GM12878 (cell line): ENCODE data around the gene NUDT16L1. TPM values are rescaled to one million over a fixed set of nuclear protein-coding genes. Genes with fewer than 3 reads are reported as not detected.

Experiments
- ATAC-seq: fragments of 200-7000 bp; cut with Tn5 transposase; 3 replicates; pipeline ENCODE4 v1.9.1; 2020; ENCODE audit warnings: mild to moderate bottlenecking, moderate library complexity
- BruUV-seq: library from RNA; stranded (reverse); fragments of 400-500 nt; replicated peaks from 2 replicates; lab custom pipeline; 2021; lab: Mats Ljungman, UMichigan
- CTCF ChIA-PET: fragments of 300-600 bp; sonication (Branson Sonifier 250); formaldehyde crosslinking; extraction: SDS; loops from one replicate; lab custom pipeline; 2021; ENCODE audit warnings: inconsistent platforms; lab: Yijun Ruan, JAX
- POLR2A ChIA-PET: fragments of 350-600 bp; formaldehyde crosslinking; extraction: SDS; loops from one replicate; lab custom pipeline; 2021; ENCODE audit warnings: inconsistent platforms; lab: Charles Lee
- RAD21 ChIA-PET: fragments of 300-600 bp; sonication (Branson Sonifier 250); formaldehyde crosslinking; loops from one replicate; lab custom pipeline; 2023; ENCODE audit warnings: antibody characterized with exemption; ENCODE audit not compliant: unreplicated experiment; lab: Charles Lee
- SMC1A ChIA-PET: fragments of 300-600 bp; sonication (Branson Sonifier 250); formaldehyde crosslinking; loops from one replicate; lab custom pipeline; 2023; ENCODE audit not compliant: unreplicated experiment, uncharacterized antibody; lab: Charles Lee
- DNase-seq: peaks from one replicate; pipeline ENCODE4 v3.0.0-alpha.2; 2011; ENCODE audit warnings: low read depth, low spot score
- FAIRE-seq: peaks from 3 replicates; lab custom pipeline; 2011; peaks lifted over from hg19 to GRCh38; lab: Jason Lieb, UNC
- H2AFZ ChIP-seq: 2 replicates; pipeline ENCODE4 v1.6.0; 2011; ENCODE audit warnings: low read depth, low read length, control low read depth; ENCODE audit not compliant: control insufficient read depth
- H3K27ac ChIP-seq: 2 replicates; pipeline ENCODE4 v1.5.1; 2011; ENCODE audit warnings: control low read depth; ENCODE audit not compliant: control insufficient read depth, insufficient read depth
- H3K27me3 ChIP-seq, 2 experiments: replicated peaks in 1 of 2; 2 replicates each; pipeline versions ENCODE4 v1.6.0 to v1.6.1; 2011; ENCODE audit warnings: low read length in 1 of 2; ENCODE audit not compliant: control insufficient read depth in 2 of 2, insufficient read depth in 2 of 2
- H3K36me3 ChIP-seq, 2 experiments: 2 replicates each; pipeline ENCODE4 v1.5.1; 2011; ENCODE audit warnings: low read length in 1 of 2; ENCODE audit not compliant: control insufficient read depth in 2 of 2, insufficient read depth in 2 of 2
- H3K4me1 ChIP-seq: 2 replicates; pipeline ENCODE4 v1.6.1; 2011; ENCODE audit warnings: mild to moderate bottlenecking, low read length, moderate library complexity, mixed read lengths; ENCODE audit not compliant: control insufficient read depth, insufficient read depth
- H3K4me2 ChIP-seq: 2 replicates; pipeline ENCODE4 v1.6.0; 2011; ENCODE audit warnings: control low read depth; ENCODE audit not compliant: control insufficient read depth, insufficient read depth
- H3K4me3 ChIP-seq: fragments of 200-600 bp; sonication (generic); 2 replicates; pipeline ENCODE4 v1.5.1; 2016
- H3K79me2 ChIP-seq: 2 replicates; pipeline ENCODE4 v1.6.0; 2011; ENCODE audit warnings: low read length; ENCODE audit not compliant: control insufficient read depth, insufficient read depth
- H3K9ac ChIP-seq: 2 replicates; pipeline ENCODE4 v1.8.0; 2011; ENCODE audit warnings: low read length, control low read depth, mixed read lengths; ENCODE audit not compliant: control insufficient read depth, insufficient read depth
- H3K9me3 ChIP-seq: replicated peaks from 3 replicates; pipeline ENCODE4 v1.5.1; 2011; ENCODE audit warnings: mild to moderate bottlenecking, low read length; ENCODE audit not compliant: control insufficient read depth, insufficient read depth
- H4K20me1 ChIP-seq: 2 replicates; pipeline ENCODE4 v1.6.0; 2011; ENCODE audit not compliant: control insufficient read depth, insufficient read depth
- ATF3 ChIP-seq: IDR thresholded peaks from 2 replicates; pipeline ENCODE4 v1.6.1; 2011; ENCODE audit warnings: low read depth, mild to moderate bottlenecking, low read length, moderate library complexity, borderline replicate concordance; ENCODE audit errors: extremely low read depth
- FOXM1 ChIP-seq: IDR thresholded peaks from 2 replicates; pipeline ENCODE4 v1.6.1; 2012; ENCODE audit warnings: low read depth, mild to moderate bottlenecking, inconsistent platforms, low read length, moderate library complexity
- IRF4 ChIP-seq: IDR thresholded peaks from 2 replicates; pipeline ENCODE4 v1.6.1; 2011; ENCODE audit warnings: low read depth, low read length
- MTA3 ChIP-seq: IDR thresholded peaks from 2 replicates; pipeline ENCODE4 v1.6.1; 2012; ENCODE audit warnings: low read length, inconsistent platforms, borderline replicate concordance
- NR2C1 ChIP-seq: fragments of 450-650 bp; IDR thresholded peaks from 2 replicates; pipeline ENCODE4 v1.6.1; 2017; ENCODE audit warnings: antibody characterized with exemption, mild to moderate bottlenecking, moderate library complexity
- POLR2AphosphoS2 ChIP-seq: IDR thresholded peaks from 2 replicates; pipeline ENCODE4 v1.6.1; 2011; ENCODE audit warnings: low read depth, mild to moderate bottlenecking, low read length, improper control_type of control experiment, moderate library complexity
- PRDM15 ChIP-seq: fragments of 450-650 bp; formaldehyde crosslinking; IDR thresholded peaks from 2 replicates; pipeline ENCODE4 v1.4.0; 2020; ENCODE audit warnings: mild to moderate bottlenecking, moderate library complexity
- RELA ChIP-seq: fragments of 450-650 bp; IDR thresholded peaks from 2 replicates; pipeline ENCODE4 v1.8.0; 2014; ENCODE audit warnings: borderline replicate concordance; ENCODE audit not compliant: partially characterized antibody
- REST ChIP-seq: IDR thresholded peaks from 2 replicates; pipeline ENCODE4 v1.6.1; 2012; ENCODE audit warnings: mild to moderate bottlenecking, low read depth, low read length
- SREBF2 ChIP-seq: IDR thresholded peaks from 2 replicates; pipeline ENCODE4 v1.6.1; 2012; ENCODE audit warnings: mild to moderate bottlenecking, low read length
- ZNF687 ChIP-seq: fragments of 450-650 bp; IDR thresholded peaks from 2 replicates; pipeline ENCODE4 v1.6.1; 2017; ENCODE audit warnings: mild to moderate bottlenecking, moderate library complexity
- WGBS: methylation state at CpG from one replicate; pipeline ENCODE4 v1.1.6; 2016; ENCODE audit warnings: low lambda C conversion rate; ENCODE audit not compliant: insufficient replicate concordance, insufficient coverage; ENCODE audit errors: missing lambda C conversion rate; 5-methylcytosine and 5-hydroxymethylcytosine counted together
- in situ Hi-C: fragments of 300-500 bp; cut with MboI; formaldehyde crosslinking; loops from 9 replicates; pipeline ENCODE4 v1.14.3; 2018; ENCODE audit warnings: mixed read lengths
- intact Hi-C: fragments of 100-400 bp; cut with micrococcal nuclease; formaldehyde crosslinking; loops from one replicate; pipeline ENCODE4 v1.14.2; 2022; ENCODE audit not compliant: unreplicated experiment
- polyA plus RNA-seq, 11 experiments: library from polyadenylated mRNA; depleted of rRNA in 4 of 11; unstranded in 6 of 11; stranded (reverse) in 5 of 11; fragments of >200 nt; fragmentation: Nextera tagmentation in 4 of 11; fragmentation: Illumina TruSeq in 1 of 11; extraction: Ambion mirVana in 4 of 11; extraction: Trizol in 1 of 11; gene quantifications; 1 replicate in 1 of 11; 2 replicates in 10 of 11; pipeline versions ENCODE4 v1.2.1 to v1.2.3, GENCODE V29; 2011 to 2016; ENCODE audit warnings: inconsistent platforms in 2 of 11, missing spikeins in 2 of 11, low read depth in 1 of 11
- total RNA-seq, 4 experiments: library from RNA; depleted of rRNA in 3 of 4; stranded (reverse); fragments of >200 nt in 3 of 4; fragmentation: Illumina TruSeq in 1 of 4; extraction: Trizol in 1 of 4; gene quantifications; 2 replicates each; pipeline versions ENCODE4 v1.2.1 to v1.2.3, GENCODE V29; 2013 to 2021

The NUDT16L1 gene
- total and polyA plus RNA-seq, 10 of the 15 experiments (the other 5 are each of a cell fraction or from before 2014, with no cell fraction given), result 1.4 to 77.7 (median 28.9) TPM

GRCh38 chr16:4679156-4679849, 14.1 kb upstream of the NUDT16L1 start:
- no peak for DNase-seq
- RAD21 ChIA-PET, result no interaction called here
- no peak overlapping the region for H3K4me2 ChIP-seq
- intact Hi-C loops, result no loop called here
- H4K20me1 ChIP-seq, result no peaks in the 10 kb centered on the region; the same call in 1 of the 2 replicates
- no peak overlapping the region for H2AFZ ChIP-seq
- FAIRE-seq, result no peak
- POLR2A ChIA-PET, result no interaction called here
- H3K9me3 ChIP-seq, result no peaks in the 10 kb centered on the region
- H3K4me3 ChIP-seq, result no peak overlapping the region
- H3K36me3 ChIP-seq, result peaks cover 0 to 23% of the 10 kb centered on the region in 2 experiments
- no peaks in the 10 kb centered on the region for H3K79me2 ChIP-seq
- WGBS, result 92% methylated on average over 18 of the region's 20 CpGs
- no peak overlapping the region for H3K9ac ChIP-seq
- no peak for ATAC-seq
- SMC1A ChIA-PET, result no interaction called here
- no peak overlapping the region for H3K27ac ChIP-seq
- in situ Hi-C loops, result no loop called here
- BruUV-seq, result no TSS peak
- TF ChIP-seq REST (no peak), SREBF2 (no peak), NR2C1 (no peak), MTA3 (no peak), ATF3 (no peak), PRDM15 (CRISPR knock-in tag) (no peak), IRF4 (no peak), ZNF687 (no peak), FOXM1 (no peak), POLR2AphosphoS2 (no peak), RELA (no peak)
- CTCF ChIA-PET, result no interaction called here
- no peaks in the 10 kb centered on the region for H3K27me3 ChIP-seq
- H3K4me1 ChIP-seq, result no peaks in the 10 kb centered on the region
